Activated naive CD8-positive, alpha-beta T cell treated with anti-CD3 and anti-CD28 coated beads, Interleukin-2, amount 50 U/mL, for 24 hours (primary cell): ENCODE measurements around the gene SMPD2.

Experiments
- ATAC-seq: fragments of 150-1000 bp; cut with Tn5 transposase; one replicate; pipeline ENCODE4 v1.10.0; 2021
- DNase-seq: peaks from one replicate; pipeline ENCODE4 v3.0.0; 2021
- H3K27ac Mint-ChIP-seq: one replicate; pipeline ENCODE4 v1.8.0; 2021; ENCODE audit warnings: mild to moderate bottlenecking, mixed read lengths
- H3K27me3 Mint-ChIP-seq: one replicate; pipeline ENCODE4 v1.8.0; 2021; ENCODE audit warnings: mixed read lengths
- H3K36me3 Mint-ChIP-seq: one replicate; pipeline ENCODE4 v1.8.0; 2021; ENCODE audit warnings: low read depth, mixed read lengths
- H3K4me1 Mint-ChIP-seq: one replicate; pipeline ENCODE4 v1.8.0; 2021; ENCODE audit warnings: mixed read lengths
- H3K4me3 Mint-ChIP-seq: one replicate; pipeline ENCODE4 v1.8.0; 2021; ENCODE audit warnings: mild to moderate bottlenecking, moderate library complexity, mixed read lengths
- H3K9me3 Mint-ChIP-seq: one replicate; pipeline ENCODE4 v1.8.0; 2021; ENCODE audit warnings: mixed read lengths

Gene SMPD2

GRCh38 chr6:109436041-109436440 lies 4.5 kb upstream of the SMPD2 start:
- no peaks in the 10 kb centered on the region for H3K27me3 Mint-ChIP-seq
- no peak for DNase-seq
- H3K4me3 Mint-ChIP-seq: no peak overlapping the region
- ATAC-seq: no peak
- H3K27ac Mint-ChIP-seq: no peak overlapping the region
- no peaks in the 10 kb centered on the region for H3K9me3 Mint-ChIP-seq
- H3K36me3 Mint-ChIP-seq: no peaks in the 10 kb centered on the region
- peaks cover 6% of the 10 kb centered on the region for H3K4me1 Mint-ChIP-seq

- Mint-ChIP-seq H3K36me3 (peaks cover 11% of the 10 kb centered on the region), H3K9me3 (no peaks in the 10 kb centered on the region), H3K27me3 (no peaks in the 10 kb centered on the region), H3K4me1 (peaks cover 25% of the 10 kb centered on the region), H3K27ac (peak overlapping the region; percentile 90), H3K4me3 (peak overlapping the region; percentile 89)
- ATAC-seq (peak; percentile 6), DNase-seq (peak; percentile 40)
These were observed 719 bp downstream of the SMPD2 start for GRCh38 chr6:109441069-109441816.

GRCh38 chr6:109442393-109442924 lies 1.9 kb downstream of the SMPD2 start:
- Mint-ChIP-seq H3K4me3 (peak overlapping the region; percentile 89), H3K36me3 (peaks cover 13% of the 10 kb centered on the region), H3K27ac (no peak overlapping the region), H3K4me1 (peaks cover 25% of the 10 kb centered on the region), H3K9me3 (no peaks in the 10 kb centered on the region), H3K27me3 (no peaks in the 10 kb centered on the region)
- no peak for ATAC-seq
- no peak for DNase-seq

- Mint-ChIP-seq H3K4me3 (no peak overlapping the region), H3K36me3 (peaks cover 14% of the 10 kb centered on the region)
These were observed 3.0 kb downstream of the SMPD2 start for GRCh38 chr6:109443425-109443950.

GRCh38 chr6:109445382-109445781 lies 4.9 kb downstream of the SMPD2 start:
- H3K27me3 Mint-ChIP-seq: no peaks in the 10 kb centered on the region
- ATAC-seq (no peak), DNase-seq (no peak)
- peak overlapping the region; percentile 27 for H3K27ac Mint-ChIP-seq
- H3K9me3 Mint-ChIP-seq: no peaks in the 10 kb centered on the region
- peaks cover 36% of the 10 kb centered on the region for H3K4me1 Mint-ChIP-seq
- H3K4me3 Mint-ChIP-seq: no peak overlapping the region
- peaks cover 15% of the 10 kb centered on the region for H3K36me3 Mint-ChIP-seq

More at GRCh38 chr6:109443425-109443950, 3.0 kb downstream of the SMPD2 start:
- Mint-ChIP-seq H3K27ac (no peak overlapping the region), H3K4me1 (peaks cover 27% of the 10 kb centered on the region), H3K27me3 (no peaks in the 10 kb centered on the region), H3K9me3 (no peaks in the 10 kb centered on the region)
- DNase-seq: no peak
- ATAC-seq: no peak

- Mint-ChIP-seq H3K27me3 (no peaks in the 10 kb centered on the region), H3K4me1 (peaks cover 40% of the 10 kb centered on the region), H3K9me3 (no peaks in the 10 kb centered on the region), H3K4me3 (no peak overlapping the region), H3K27ac (no peak overlapping the region), H3K36me3 (peaks cover 18% of the 10 kb centered on the region)
- ATAC-seq (no peak), DNase-seq (no peak)
These were observed 5.5 kb downstream of the SMPD2 start for GRCh38 chr6:109446072-109446471.

- Mint-ChIP-seq H3K27me3 (no peaks in the 10 kb centered on the region), H3K9me3 (no peaks in the 10 kb centered on the region), H3K27ac (peak overlapping the region; percentile 18), H3K4me1 (peaks cover 36% of the 10 kb centered on the region), H3K36me3 (peaks cover 18% of the 10 kb centered on the region), H3K4me3 (no peak overlapping the region)
- DNase-seq (no peak), ATAC-seq (no peak)
These were observed 6.0 kb downstream of the SMPD2 start for GRCh38 chr6:109446541-109446940.

GRCh38 chr6:109447087-109447486 lies 6.6 kb downstream of the SMPD2 start:
- no peak overlapping the region for H3K27ac Mint-ChIP-seq
- DNase-seq (no peak), ATAC-seq (no peak)

GRCh38 chr6:109447878-109448555 lies 7.5 kb downstream of the SMPD2 start:
- no peak for DNase-seq
- H3K27ac Mint-ChIP-seq: peak overlapping the region; percentile 48
- H3K4me1 Mint-ChIP-seq: peaks cover 26% of the 10 kb centered on the region
- no peaks in the 10 kb centered on the region for H3K9me3 Mint-ChIP-seq
- H3K36me3 Mint-ChIP-seq: peaks cover 19% of the 10 kb centered on the region
- H3K4me3 Mint-ChIP-seq: no peak overlapping the region
- no peaks in the 10 kb centered on the region for H3K27me3 Mint-ChIP-seq
- no peak for ATAC-seq

More at GRCh38 chr6:109447087-109447486, 6.6 kb downstream of the SMPD2 start:
- no peaks in the 10 kb centered on the region for H3K9me3 Mint-ChIP-seq
- H3K4me3 Mint-ChIP-seq: no peak overlapping the region
- no peaks in the 10 kb centered on the region for H3K27me3 Mint-ChIP-seq
- H3K4me1 Mint-ChIP-seq: peaks cover 32% of the 10 kb centered on the region
- peaks cover 21% of the 10 kb centered on the region for H3K36me3 Mint-ChIP-seq

- no peak for DNase-seq
- H3K27me3 Mint-ChIP-seq: no peaks in the 10 kb centered on the region
- H3K27ac Mint-ChIP-seq: peak overlapping the region; percentile 48
- H3K4me3 Mint-ChIP-seq: no peak overlapping the region
- no peaks in the 10 kb centered on the region for H3K9me3 Mint-ChIP-seq
- no peak for ATAC-seq
- H3K36me3 Mint-ChIP-seq: peaks cover 17% of the 10 kb centered on the region
- H3K4me1 Mint-ChIP-seq: peaks cover 27% of the 10 kb centered on the region
These were observed 8.1 kb downstream of the SMPD2 start for GRCh38 chr6:109448615-109449014.

- H3K27ac Mint-ChIP-seq: no peak overlapping the region
- no peaks in the 10 kb centered on the region for H3K9me3 Mint-ChIP-seq
- H3K27me3 Mint-ChIP-seq: no peaks in the 10 kb centered on the region
- H3K4me3 Mint-ChIP-seq: no peak overlapping the region
- ATAC-seq: peak; percentile 3
- H3K36me3 Mint-ChIP-seq: peaks cover 16% of the 10 kb centered on the region
- no peak for DNase-seq
- H3K4me1 Mint-ChIP-seq: peaks cover 32% of the 10 kb centered on the region
These were observed 8.7 kb downstream of the SMPD2 start for GRCh38 chr6:109449064-109449794.

GRCh38 chr6:109449795-109450673 lies 9.5 kb downstream of the SMPD2 start:
- peaks cover 38% of the 10 kb centered on the region for H3K4me1 Mint-ChIP-seq
- no peak for DNase-seq
- H3K36me3 Mint-ChIP-seq: peaks cover 15% of the 10 kb centered on the region
- no peak overlapping the region for H3K4me3 Mint-ChIP-seq
- H3K27me3 Mint-ChIP-seq: no peaks in the 10 kb centered on the region
- no peak overlapping the region for H3K27ac Mint-ChIP-seq
- no peaks in the 10 kb centered on the region for H3K9me3 Mint-ChIP-seq
- peak; percentile 12 for ATAC-seq

GRCh38 chr6:109450801-109451200 lies 10.3 kb downstream of the SMPD2 start:
- no peak for ATAC-seq
- H3K36me3 Mint-ChIP-seq: peaks cover 15% of the 10 kb centered on the region
- H3K4me1 Mint-ChIP-seq: peaks cover 41% of the 10 kb centered on the region
- H3K27me3 Mint-ChIP-seq: no peaks in the 10 kb centered on the region
- no peaks in the 10 kb centered on the region for H3K9me3 Mint-ChIP-seq
- DNase-seq: no peak
- H3K27ac Mint-ChIP-seq: no peak overlapping the region
- no peak overlapping the region for H3K4me3 Mint-ChIP-seq
